ENCODE results near the gene XRN1. TPM values are rescaled to one million over a fixed set of nuclear protein-coding genes. Genes with fewer than 3 reads are reported as not detected.
"Not testable (repeated sequence)": the region's sequence is repeated elsewhere in the genome, so short reads cannot be mapped to it uniquely, and the experiment has no call there.

Gene XRN1
- total and polyA plus RNA-seq, 7 donors, result 5.4 to 45.7 (median 29.5) TPM

DNA sequence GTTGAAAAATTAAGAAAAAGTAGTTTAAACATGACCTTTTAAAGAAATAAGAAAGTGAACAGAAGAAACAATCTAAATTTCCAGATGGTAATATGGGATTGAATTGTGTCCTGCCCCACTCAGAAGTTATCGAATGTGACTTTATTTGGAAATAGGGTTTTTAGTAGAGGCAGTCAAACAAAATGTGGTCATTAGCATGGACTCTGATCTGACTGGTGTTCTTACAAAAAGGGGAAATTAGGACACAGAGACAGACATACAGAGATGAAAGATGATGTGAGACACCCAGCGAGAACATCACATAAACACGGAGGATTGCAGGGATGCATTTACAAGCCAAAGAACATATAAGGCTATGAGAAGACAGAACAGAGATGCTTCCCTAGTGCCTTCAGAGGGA lies 73.2 kb downstream of the XRN1 start:
- TF ChIP-seq EP300 (IDR thresholded peaks at IDR 0.05) (no peak), POLR2AphosphoS5 (IDR thresholded peaks at IDR 0.05) (no peak), POLR2A (IDR thresholded peaks at IDR 0.05) (no peak)
- TF ChIP-seq, protein P1, sequence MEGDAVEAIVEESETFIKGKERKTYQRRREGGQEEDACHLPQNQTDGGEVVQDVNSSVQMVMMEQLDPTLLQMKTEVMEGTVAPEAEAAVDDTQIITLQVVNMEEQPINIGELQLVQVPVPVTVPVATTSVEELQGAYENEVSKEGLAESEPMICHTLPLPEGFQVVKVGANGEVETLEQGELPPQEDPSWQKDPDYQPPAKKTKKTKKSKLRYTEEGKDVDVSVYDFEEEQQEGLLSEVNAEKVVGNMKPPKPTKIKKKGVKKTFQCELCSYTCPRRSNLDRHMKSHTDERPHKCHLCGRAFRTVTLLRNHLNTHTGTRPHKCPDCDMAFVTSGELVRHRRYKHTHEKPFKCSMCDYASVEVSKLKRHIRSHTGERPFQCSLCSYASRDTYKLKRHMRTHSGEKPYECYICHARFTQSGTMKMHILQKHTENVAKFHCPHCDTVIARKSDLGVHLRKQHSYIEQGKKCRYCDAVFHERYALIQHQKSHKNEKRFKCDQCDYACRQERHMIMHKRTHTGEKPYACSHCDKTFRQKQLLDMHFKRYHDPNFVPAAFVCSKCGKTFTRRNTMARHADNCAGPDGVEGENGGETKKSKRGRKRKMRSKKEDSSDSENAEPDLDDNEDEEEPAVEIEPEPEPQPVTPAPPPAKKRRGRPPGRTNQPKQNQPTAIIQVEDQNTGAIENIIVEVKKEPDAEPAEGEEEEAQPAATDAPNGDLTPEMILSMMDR (IDR thresholded peaks at IDR 0.05), result no peak
- Histone ChIP-seq H3K4me3 (no peak overlapping the region), H3K36me3 (peaks cover 0 to 85% (median 13%) of the 10 kb centered on the region in 4 donors), H3K9me3 (no peaks in the 10 kb centered on the region), H3K27ac (no peak overlapping the region), H3K27me3 (no peaks in the 10 kb centered on the region), H3K4me1 (no peaks in the 10 kb centered on the region)
- no peak for DNase-seq
- intact Hi-C loops (cut with DNase I), result no loop called here
- WGBS, 2 donors, result 94 to 98% methylated on average over 3 of the region's 3 CpGs

DNA sequence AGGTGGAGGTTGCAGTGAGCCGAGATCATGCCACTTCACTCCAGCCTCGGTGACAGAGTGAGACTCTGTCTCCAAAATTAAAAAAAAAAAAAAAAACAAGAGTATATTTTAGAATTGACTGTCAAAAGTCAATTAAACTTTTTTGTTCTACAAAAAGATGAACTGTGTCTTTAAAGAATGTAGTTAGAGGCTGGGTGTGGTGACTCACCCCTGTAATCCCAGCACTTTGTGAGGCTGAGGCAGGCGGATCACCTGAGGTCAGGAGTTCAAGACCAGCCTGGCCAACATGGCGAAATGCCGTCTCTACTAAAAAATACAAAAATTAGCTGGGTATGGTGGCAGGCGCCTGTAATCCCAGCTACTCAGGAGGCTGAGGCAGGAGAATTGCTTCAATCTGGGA lies 78.3 kb downstream of the XRN1 start:
- H3K27me3 ChIP-seq; intact Hi-C loops (cut with DNase I); H3K4me1 ChIP-seq; H3K4me3 ChIP-seq; DNase-seq; H3K9me3 ChIP-seq; H3K27ac ChIP-seq: not testable (repeated sequence)
- WGBS, 2 donors, result 91 to 96% methylated on average over 6 of the region's 6 CpGs
- H3K36me3 ChIP-seq, result peaks cover 0 to 92% (median 5%) of the 10 kb centered on the region in 4 donors

DNA sequence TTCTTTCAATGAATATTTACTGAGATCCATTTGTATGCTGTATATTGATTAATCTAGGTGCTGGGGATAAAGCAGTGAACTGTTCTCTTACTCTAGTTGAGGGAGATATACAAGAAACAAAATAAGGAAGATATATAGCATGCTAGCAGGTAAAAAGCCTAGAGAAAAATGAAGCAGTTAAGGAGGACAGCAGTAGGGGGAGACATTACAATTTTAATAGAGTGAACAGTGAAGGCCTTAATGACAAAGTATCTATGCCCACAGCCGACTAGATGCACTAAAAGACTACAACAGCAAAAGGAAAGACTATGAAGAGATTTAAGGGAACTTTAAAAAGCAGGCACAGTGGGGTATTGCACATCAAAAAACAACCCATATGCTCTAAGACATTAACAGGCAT lies 81.4 kb downstream of the XRN1 start:
- no peak for DNase-seq
- intact Hi-C loops (cut with DNase I), result no loop called here
- Histone ChIP-seq H3K36me3 (peaks cover 4 to 95% (median 12%) of the 10 kb centered on the region in 4 donors), H3K4me1 (no peaks in the 10 kb centered on the region), H3K9me3 (no peaks in the 10 kb centered on the region), H3K27me3 (no peaks in the 10 kb centered on the region), H3K27ac (no peak overlapping the region), H3K4me3 (no peak overlapping the region)
- TF ChIP-seq POLR2AphosphoS5 (IDR thresholded peaks at IDR 0.05) (no peak), POLR2A (IDR thresholded peaks at IDR 0.05) (no peak), EP300 (IDR thresholded peaks at IDR 0.05) (no peak)
- TF ChIP-seq, protein P1 (IDR thresholded peaks at IDR 0.05), result no peak
- WGBS, 2 donors, result 73 to 84% methylated on average over 1 of the region's 1 CpG

DNA sequence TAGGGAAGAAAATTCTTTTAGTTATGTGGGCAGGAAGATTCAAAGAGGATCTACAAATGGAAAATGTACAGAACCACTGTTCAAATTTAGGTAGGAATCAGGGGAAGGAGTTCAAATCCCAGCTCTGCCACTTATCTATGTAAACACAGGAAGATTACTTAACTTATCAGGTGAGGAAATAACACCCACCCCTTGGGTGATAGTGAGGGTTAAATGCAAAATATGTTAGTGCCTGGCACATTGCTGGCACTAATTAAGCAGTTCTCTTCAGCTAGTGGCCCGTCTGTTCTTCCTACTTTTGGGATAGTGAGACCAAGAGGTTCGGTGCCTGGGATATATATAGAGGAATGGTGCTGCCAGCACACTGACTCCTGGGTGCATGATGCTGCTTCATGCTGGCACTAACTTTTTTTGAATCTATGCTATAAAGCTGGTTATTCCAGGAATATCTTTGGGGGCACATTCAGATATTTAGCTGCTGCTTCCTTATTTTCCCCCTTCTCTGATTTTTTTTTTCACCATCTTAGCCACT lies 83.8 kb downstream of the XRN1 start:
- DNase-seq, result no peak
- intact Hi-C loops (cut with DNase I), result no loop called here
- Histone ChIP-seq H3K4me3 (no peak overlapping the region), H3K36me3 (peaks cover 4 to 95% (median 9%) of the 10 kb centered on the region in 4 donors), H3K9me3 (no peaks in the 10 kb centered on the region), H3K27me3 (no peaks in the 10 kb centered on the region), H3K27ac (no peak overlapping the region), H3K4me1 (no peaks in the 10 kb centered on the region)
- WGBS, 2 donors, result 92% methylated on average over 2 of the region's 2 CpGs
- no peak for TF ChIP-seq EP300 (IDR thresholded peaks at IDR 0.05)
- TF ChIP-seq, protein P1 (IDR thresholded peaks at IDR 0.05), result no peak
- no peak for TF ChIP-seq POLR2A (IDR thresholded peaks at IDR 0.05)
- no peak for TF ChIP-seq POLR2AphosphoS5 (IDR thresholded peaks at IDR 0.05)

DNA sequence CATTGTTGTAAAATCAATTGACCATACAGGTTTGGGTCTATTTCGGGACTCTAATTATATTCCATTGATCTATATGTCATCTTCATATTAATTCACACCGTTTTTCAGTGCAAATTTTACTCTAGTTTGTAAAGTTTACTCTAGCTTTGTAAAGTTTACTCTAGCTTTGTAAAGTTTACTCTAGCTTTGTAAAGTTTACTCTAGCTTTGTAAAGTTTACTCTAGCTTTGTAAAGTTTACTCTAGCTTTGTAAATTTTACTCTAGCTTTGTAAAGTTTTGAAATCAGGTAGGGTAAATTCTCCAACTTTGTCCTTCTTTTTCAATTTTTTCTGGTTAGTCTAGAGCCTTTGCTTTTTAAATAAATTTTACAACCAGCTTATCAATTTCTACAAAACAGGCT lies 84.4 kb downstream of the XRN1 start:
- H3K4me1 ChIP-seq, result not testable (repeated sequence)

DNA sequence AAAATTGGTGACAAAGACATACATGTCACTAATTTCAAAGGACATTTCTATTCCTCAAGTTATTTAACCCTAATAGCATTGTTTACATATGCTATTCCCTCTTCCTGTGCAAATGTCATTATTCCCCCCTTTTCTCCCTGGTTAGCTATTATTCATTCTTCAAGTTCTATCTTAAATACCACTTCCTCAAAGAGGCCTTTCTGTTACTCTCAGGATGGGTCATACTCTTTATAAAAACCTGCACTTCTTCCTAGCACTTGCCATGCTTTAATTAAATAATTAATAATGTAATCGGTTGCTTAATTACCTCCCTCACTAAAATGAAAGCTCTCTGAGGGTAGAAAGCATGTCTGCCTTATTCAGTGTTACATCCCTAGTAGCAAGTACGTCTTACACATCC lies 88.5 kb downstream of the XRN1 start:
- Histone ChIP-seq H3K36me3 (peaks cover 11 to 98% (median 43%) of the 10 kb centered on the region in 4 donors), H3K27ac (no peak overlapping the region), H3K4me1 (no peaks in the 10 kb centered on the region), H3K9me3 (no peaks in the 10 kb centered on the region), H3K27me3 (no peaks in the 10 kb centered on the region), H3K4me3 (no peak overlapping the region)
- 90 to 93% methylated on average over 2 of the region's 2 CpGs for WGBS, 2 donors
- intact Hi-C loops (cut with DNase I), result no loop called here
- TF ChIP-seq EP300 (IDR thresholded peaks at IDR 0.05), result no peak
- TF ChIP-seq, protein P1 (IDR thresholded peaks at IDR 0.05), result no peak
- TF ChIP-seq POLR2AphosphoS5 (IDR thresholded peaks at IDR 0.05), result no peak
- TF ChIP-seq POLR2A (IDR thresholded peaks at IDR 0.05), result no peak
- DNase-seq, result no peak

More for the DNA sequence above, 84.4 kb downstream of the XRN1 start:
- H3K4me3 ChIP-seq; H3K27ac ChIP-seq; DNase-seq; intact Hi-C loops (cut with DNase I); H3K9me3 ChIP-seq; H3K27me3 ChIP-seq: not testable (repeated sequence)
- H3K36me3 ChIP-seq, result peaks cover 4 to 95% (median 9%) of the 10 kb centered on the region in 4 donors
- 52 to 73% methylated on average over 2 of the region's 2 CpGs for WGBS, 2 donors
